T-cell (primary cell): ENCODE data around the gene MRPL9. TPM values are rescaled to one million over a fixed set of nuclear protein-coding genes. Genes with fewer than 3 reads are reported as not detected.

Experiments used
- ATAC-seq, 4 experiments: fragments of 200-7000 bp in 3 of 4; fragments of 150-1000 bp in 1 of 4; cut with Tn5 transposase; replicated peaks in 1 of 4; 1 replicate in 3 of 4; 2 replicates in 1 of 4; pipeline ENCODE4 v1.10.0; 2021; ENCODE audit warnings: moderate library complexity in 3 of 4, mild to moderate bottlenecking in 2 of 4, moderate number of reproducible peaks in 1 of 4
- CTCF ChIA-PET, 2 donors: fragments of 300-600 bp; sonication (Branson Sonifier 250); formaldehyde crosslinking; loops; one replicate each; lab custom pipeline; 2022; ENCODE audit warnings: antibody characterized with exemption in 2 of 2; lab: Charles Lee
- POLR2A ChIA-PET, 2 donors: fragments of 300-600 bp; sonication (Branson Sonifier 250); formaldehyde crosslinking; loops; one replicate each; lab custom pipeline; 2022; ENCODE audit warnings: antibody characterized with exemption in 2 of 2; lab: Charles Lee
- DNase-seq, 35 experiments: peaks; one replicate each; pipeline versions ENCODE4 v3.0.0 to v3.0.0-alpha.2; 2013 to 2023
- H3K27ac ChIP-seq: one replicate; pipeline ENCODE4 v1.5.1; 2013; ENCODE audit warnings: low read length
- H3K27me3 ChIP-seq, 2 experiments: replicated peaks in 1 of 2; 1 replicate in 1 of 2; 2 replicates in 1 of 2; pipeline versions ENCODE4 v1.6.1 to v1.7.0; 2013; ENCODE audit warnings: low read length in 1 of 2, mixed read lengths in 1 of 2; ENCODE audit not compliant: control insufficient read depth in 2 of 2, insufficient read depth in 2 of 2; ENCODE audit errors: extremely low read depth in 1 of 2
- H3K36me3 ChIP-seq, 2 donors: 1 replicate in 1 of 2; 2 replicates in 1 of 2; pipeline versions ENCODE4 v1.6.1 to v1.7.0; 2013; ENCODE audit warnings: low read length in 1 of 2; ENCODE audit not compliant: control insufficient read depth in 2 of 2, insufficient read depth in 1 of 2; ENCODE audit errors: extremely low read depth in 1 of 2
- H3K4me1 ChIP-seq, 2 experiments: 1 replicate in 1 of 2; 2 replicates in 1 of 2; pipeline versions ENCODE4 v1.6.1 to v1.7.0; 2013; ENCODE audit warnings: low read length in 2 of 2, mixed read lengths in 1 of 2; ENCODE audit not compliant: insufficient read depth in 2 of 2, control insufficient read depth in 1 of 2; ENCODE audit errors: extremely low read depth in 1 of 2
- H3K4me3 ChIP-seq, 2 donors: 1 replicate in 1 of 2; 2 replicates in 1 of 2; pipeline versions ENCODE4 v1.5.1 to v1.7.0; 2013; ENCODE audit warnings: mild to moderate bottlenecking in 2 of 2, low read length in 1 of 2, moderate library complexity in 1 of 2; ENCODE audit not compliant: control insufficient read depth in 1 of 2; ENCODE audit errors: extremely low read depth in 1 of 2
- H3K9me3 ChIP-seq: 2 replicates; pipeline ENCODE4 v1.7.0; 2013
- H3K27ac Mint-ChIP-seq, 2 donors: one replicate each; pipeline ENCODE4 v1.8.0; 2020 to 2021; ENCODE audit warnings: mild to moderate bottlenecking in 2 of 2, mixed read lengths in 2 of 2
- H3K27me3 Mint-ChIP-seq, 2 donors: one replicate each; pipeline ENCODE4 v1.8.0; 2021 to 2022; ENCODE audit warnings: mixed read lengths in 2 of 2
- H3K36me3 Mint-ChIP-seq: one replicate; pipeline ENCODE4 v1.8.0; 2021; ENCODE audit warnings: mixed read lengths
- H3K4me1 Mint-ChIP-seq, 3 donors: one replicate each; pipeline ENCODE4 v1.8.0; 2020 to 2022; ENCODE audit warnings: mixed read lengths in 3 of 3, mild to moderate bottlenecking in 1 of 3
- H3K4me3 Mint-ChIP-seq, 3 donors: one replicate each; pipeline ENCODE4 v1.8.0; 2020 to 2022; ENCODE audit warnings: mild to moderate bottlenecking in 3 of 3, mixed read lengths in 3 of 3, moderate library complexity in 3 of 3
- H3K9me3 Mint-ChIP-seq, 3 donors: one replicate each; pipeline ENCODE4 v1.8.0; 2020 to 2022; ENCODE audit warnings: mixed read lengths in 3 of 3
- WGBS: methylation state at CpG from one replicate; pipeline ENCODE4 v1.1.5; 2013; ENCODE audit warnings: missing lambda C conversion rate; ENCODE audit not compliant: insufficient coverage; 5-methylcytosine and 5-hydroxymethylcytosine counted together
- total RNA-seq, 35 experiments: library from RNA in 6 of 35; stranded (reverse) in 6 of 35; fragments of 120-200 nt in 1 of 35; gene quantifications; one replicate each; pipeline versions ENCODE4 v1.2.1 to v1.2.4 and lab custom pipeline; 2013 to 2026

The MRPL9 gene
- total RNA-seq, 5 donors from 2014 or later (not counting 1 experiment from before 2014, with no cell fraction given) = 72.0 to 131 (median 88.7) TPM

DNA sequence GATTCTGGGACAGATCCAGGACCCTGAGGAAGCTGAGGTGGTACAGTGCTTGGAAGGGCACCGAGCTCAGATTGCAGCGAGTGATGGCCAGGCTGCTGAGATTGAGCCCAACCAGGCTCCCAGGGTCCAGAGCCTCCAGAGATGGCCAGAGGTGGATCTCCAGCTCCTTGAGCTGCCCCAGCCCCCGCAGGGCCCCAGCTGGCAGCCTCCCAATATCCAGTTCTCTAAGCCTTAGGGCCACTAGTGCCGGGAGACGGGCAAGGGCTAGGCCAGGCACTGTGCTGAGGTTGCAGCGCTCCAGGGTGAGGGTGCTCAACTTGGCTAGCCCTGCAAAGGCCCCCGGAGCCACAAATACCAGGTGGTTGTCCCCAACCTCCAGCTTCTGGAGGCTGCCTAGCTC is 38.5 kb upstream of the MRPL9 start:
- ChIA-PET CTCF (interaction anchor here (0.5 to 0.6 kb wide), 2 partner anchors 34 to 880 kb away, joined by 3 to 8 read pairs; no protein-coding TSS in a partner anchor), POLR2A (no interaction called here)
- H3K9me3 ChIP-seq = no peaks in the 10 kb centered on the region
- no peak overlapping the region for H3K4me3 ChIP-seq
- H3K4me1 ChIP-seq = peaks cover 0 to 11% of the 10 kb centered on the region in 2 experiments
- DNase-seq (no peak), ATAC-seq (no peak)
- peaks cover 0 to 16% of the 10 kb centered on the region in 2 experiments for H3K27me3 ChIP-seq
- no peak overlapping the region for H3K27ac ChIP-seq
- 91% methylated on average over 7 of the region's 7 CpGs for WGBS
- no peak overlapping the region for H3K4me3 Mint-ChIP-seq
- H3K36me3 ChIP-seq = peaks cover 0 to 3% of the 10 kb centered on the region in 2 donors
- H3K27ac Mint-ChIP-seq = no peak overlapping the region
- H3K4me1 Mint-ChIP-seq = peaks cover 11 to 13% (median 12%) of the 10 kb centered on the region in 3 donors
- H3K27me3 Mint-ChIP-seq = peaks cover 0 to 6% of the 10 kb centered on the region in 2 donors
- H3K36me3 Mint-ChIP-seq = peaks cover 5% of the 10 kb centered on the region
- no peaks in the 10 kb centered on the region for H3K9me3 Mint-ChIP-seq

DNA sequence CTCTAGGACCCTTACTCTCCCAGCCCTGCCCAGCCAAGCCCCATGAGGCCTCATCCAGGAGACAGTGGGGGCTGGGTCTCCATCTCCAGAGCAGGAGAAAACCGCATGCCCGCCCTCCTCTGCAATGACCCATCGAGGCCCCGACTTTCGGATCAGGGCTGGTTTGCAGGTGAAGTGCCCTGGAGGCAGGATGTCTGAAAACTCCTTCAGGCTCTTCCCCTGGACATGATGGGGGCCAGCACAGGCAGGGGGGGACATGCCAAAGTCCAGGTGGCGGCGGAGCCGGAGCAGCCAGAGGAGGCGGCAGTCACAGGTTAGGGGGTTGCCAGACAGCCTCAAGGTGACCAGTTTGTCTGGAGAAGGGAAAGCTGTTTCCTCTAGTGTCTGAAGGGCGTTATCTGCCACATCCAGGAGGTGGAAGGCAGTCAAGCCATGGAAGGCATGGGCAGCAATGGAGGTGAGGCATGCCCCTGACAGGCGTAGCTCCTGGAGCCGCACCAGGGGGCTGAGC is 38.1 kb upstream of the MRPL9 start:
- H3K4me3 ChIP-seq = no peak overlapping the region
- peaks cover 0 to 11% of the 10 kb centered on the region in 2 experiments for H3K4me1 ChIP-seq
- Mint-ChIP-seq H3K4me1 (peaks cover 11 to 17% (median 12%) of the 10 kb centered on the region in 3 donors), H3K27me3 (peaks cover 0 to 6% of the 10 kb centered on the region in 2 donors), H3K9me3 (no peaks in the 10 kb centered on the region), H3K4me3 (no peak overlapping the region), H3K36me3 (peaks cover 5% of the 10 kb centered on the region), H3K27ac (no peak overlapping the region)
- H3K36me3 ChIP-seq = peaks cover 0 to 3% of the 10 kb centered on the region in 2 donors
- 91% methylated on average over 12 of the region's 12 CpGs for WGBS
- H3K27me3 ChIP-seq = peaks cover 0 to 16% of the 10 kb centered on the region in 2 experiments
- DNase-seq (no peak), ATAC-seq (no peak)
- ChIA-PET CTCF (interaction anchor here in 1 of 2 donors (0.5 kb wide), 1 partner anchor 879 kb away, joined by 8 read pairs; no protein-coding TSS in a partner anchor), POLR2A (no interaction called here)
- no peak overlapping the region for H3K27ac ChIP-seq
- H3K9me3 ChIP-seq = no peaks in the 10 kb centered on the region

DNA sequence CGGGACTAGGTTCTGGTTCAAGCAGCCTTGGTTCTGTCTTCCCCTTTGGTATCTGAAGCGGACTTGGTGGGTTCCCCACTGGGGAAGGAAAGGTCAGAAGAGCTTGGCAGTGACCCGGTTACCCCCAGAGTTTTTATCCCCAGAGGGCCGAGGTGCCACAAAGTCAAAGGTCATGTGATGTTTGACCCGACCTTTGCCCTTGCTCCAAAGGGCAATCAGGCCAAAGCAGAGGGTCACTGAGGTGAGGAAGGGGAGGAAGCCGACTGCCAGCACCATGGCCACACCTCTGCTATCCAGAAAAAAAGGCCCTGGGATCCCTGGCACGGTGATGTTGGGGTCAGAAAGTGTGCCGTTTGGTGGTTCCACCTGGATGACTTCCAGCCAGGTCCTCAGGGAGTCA is 37.5 kb upstream of the MRPL9 start:
- peaks cover 0 to 11% of the 10 kb centered on the region in 2 experiments for H3K4me1 ChIP-seq
- H3K9me3 Mint-ChIP-seq = no peaks in the 10 kb centered on the region
- no peak for DNase-seq
- H3K27ac Mint-ChIP-seq = no peak overlapping the region
- peaks cover 11 to 17% (median 12%) of the 10 kb centered on the region in 3 donors for H3K4me1 Mint-ChIP-seq
- H3K36me3 ChIP-seq = peaks cover 2 to 3% of the 10 kb centered on the region in 2 donors
- ATAC-seq = no peak
- no peak overlapping the region for H3K27ac ChIP-seq
- ChIA-PET CTCF (interaction anchor here in 1 of 2 donors (1.0 kb wide), 1 partner anchor 195 kb away, joined by 3 read pairs; no protein-coding TSS in a partner anchor), POLR2A (no interaction called here)
- H3K27me3 ChIP-seq = peaks cover 0 to 16% of the 10 kb centered on the region in 2 experiments
- no peak overlapping the region for H3K4me3 Mint-ChIP-seq
- H3K36me3 Mint-ChIP-seq = peaks cover 5% of the 10 kb centered on the region
- H3K27me3 Mint-ChIP-seq = peaks cover 0 to 6% of the 10 kb centered on the region in 2 donors
- H3K9me3 ChIP-seq = no peaks in the 10 kb centered on the region
- WGBS = 71% methylated on average over 3 of the region's 8 CpGs
- no peak overlapping the region for H3K4me3 ChIP-seq

DNA sequence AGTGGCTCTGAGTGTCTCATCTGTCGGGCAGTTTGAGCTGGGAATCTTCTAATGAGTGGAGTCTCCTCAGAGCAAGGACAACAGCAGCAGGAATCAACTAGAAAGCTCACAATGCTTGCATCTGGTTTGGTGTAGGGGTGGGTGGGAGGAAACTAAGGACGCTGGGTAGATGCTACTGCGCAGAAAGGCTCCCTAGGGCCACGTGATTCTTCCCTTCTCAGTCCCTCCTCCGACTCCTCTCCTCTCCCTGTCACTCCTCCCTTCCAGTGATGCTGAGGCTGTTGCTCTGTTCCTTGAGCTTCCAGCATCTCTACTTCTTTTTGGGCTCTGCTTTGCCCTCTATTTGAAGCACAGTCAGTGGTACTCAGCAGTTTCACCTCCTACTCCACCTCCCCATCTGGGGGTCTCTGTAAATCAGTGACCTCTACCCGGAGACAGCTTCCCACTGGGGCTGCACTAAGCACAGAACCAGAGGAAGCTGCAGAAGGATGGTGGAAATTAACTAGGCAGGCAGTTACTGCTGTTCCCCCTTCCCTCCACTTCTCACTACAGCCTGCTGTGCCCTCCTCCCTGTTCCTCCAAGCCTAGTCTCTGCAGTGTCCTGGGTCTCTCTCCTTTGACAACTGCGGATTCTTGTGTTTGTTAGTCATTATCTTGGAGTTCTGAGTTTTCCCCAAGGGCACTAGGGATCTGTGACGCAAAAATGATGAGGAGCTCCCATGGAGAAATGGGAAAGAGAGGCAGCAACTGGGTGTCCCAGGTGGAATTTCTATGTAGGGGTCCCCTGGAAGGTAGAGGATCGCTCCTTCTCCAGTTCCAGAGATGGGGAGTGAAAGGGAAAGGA is 36.1 kb upstream of the MRPL9 start:
- 88% methylated on average over 6 of the region's 9 CpGs for WGBS
- Mint-ChIP-seq H3K36me3 (peaks cover 6% of the 10 kb centered on the region), H3K9me3 (no peaks in the 10 kb centered on the region), H3K4me1 (peaks cover 11 to 17% (median 12%) of the 10 kb centered on the region in 3 donors), H3K27me3 (peaks cover 0 to 6% of the 10 kb centered on the region in 2 donors), H3K4me3 (no peak overlapping the region), H3K27ac (no peak overlapping the region)
- ChIA-PET POLR2A (interaction anchor here in 1 of 2 donors (0.6 kb wide), 1 partner anchor 230 kb away, joined by 4 read pairs; no protein-coding TSS in a partner anchor), CTCF (no interaction called here)
- no peak overlapping the region for H3K27ac ChIP-seq
- peaks cover 0 to 11% of the 10 kb centered on the region in 2 experiments for H3K4me1 ChIP-seq
- ATAC-seq (no peak), DNase-seq (no peak)
- H3K4me3 ChIP-seq = no peak overlapping the region
- peaks cover 0 to 16% of the 10 kb centered on the region in 2 experiments for H3K27me3 ChIP-seq
- H3K36me3 ChIP-seq = peaks cover 2 to 3% of the 10 kb centered on the region in 2 donors
- H3K9me3 ChIP-seq = no peaks in the 10 kb centered on the region

DNA sequence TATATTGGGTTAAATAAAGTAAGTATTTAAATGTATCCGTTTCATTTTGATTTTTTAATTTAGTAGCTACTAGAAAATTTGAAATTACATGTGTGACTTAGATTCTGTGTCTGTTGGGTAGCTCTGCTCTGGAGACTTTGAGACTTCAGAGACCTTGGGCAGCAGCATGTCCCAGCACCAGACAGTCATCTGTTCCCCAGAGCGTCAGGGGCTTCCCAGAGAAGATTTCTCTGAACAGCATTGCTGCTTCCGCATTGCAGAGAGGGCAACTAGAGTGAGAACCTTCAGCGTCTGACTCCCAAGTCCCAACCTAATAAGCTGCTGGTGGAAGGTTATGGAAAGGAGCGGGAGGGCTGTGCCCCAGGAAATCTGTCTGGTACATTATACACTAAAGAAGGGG is 35.3 kb upstream of the MRPL9 start:
- peaks cover 2 to 3% of the 10 kb centered on the region in 2 donors for H3K36me3 ChIP-seq
- DNase-seq = no peak
- peaks cover 0 to 6% of the 10 kb centered on the region in 2 donors for H3K27me3 Mint-ChIP-seq
- peaks cover 0 to 16% of the 10 kb centered on the region in 2 experiments for H3K27me3 ChIP-seq
- H3K27ac Mint-ChIP-seq = no peak overlapping the region
- WGBS = 100% methylated on average over 2 of the region's 5 CpGs
- no peak overlapping the region for H3K4me3 Mint-ChIP-seq
- peaks cover 9% of the 10 kb centered on the region for H3K36me3 Mint-ChIP-seq
- no peaks in the 10 kb centered on the region for H3K9me3 ChIP-seq
- ATAC-seq = no peak
- CTCF ChIA-PET = interaction anchor here in 1 of 2 donors (0.6 kb wide), 1 partner anchor 83 kb away, joined by 3 read pairs; no protein-coding TSS in a partner anchor
- peaks cover 0 to 11% of the 10 kb centered on the region in 2 experiments for H3K4me1 ChIP-seq
- no peaks in the 10 kb centered on the region for H3K9me3 Mint-ChIP-seq
- POLR2A ChIA-PET = interaction anchor here in 1 of 2 donors (0.6 to 0.9 kb wide), 2 partner anchors 13 to 229 kb away, joined by 3 to 4 read pairs; no protein-coding TSS in a partner anchor
- H3K4me3 ChIP-seq = no peak overlapping the region
- peaks cover 11 to 17% (median 12%) of the 10 kb centered on the region in 3 donors for H3K4me1 Mint-ChIP-seq
- H3K27ac ChIP-seq = no peak overlapping the region
